HEK293 (cell line): Measurements from ENCODE around the gene IL11RA.
A peak's percentile ranks its signal among the peaks of the same experiment; 100 is the strongest.

Source experiments
- CTCF ChIA-PET: fragments of 350-600 bp; formaldehyde crosslinking; extraction: SDS; loops from one replicate; lab custom pipeline; 2021; ENCODE audit warnings: antibody characterized with exemption; lab: Yijun Ruan, JAX
- POLR2A ChIA-PET: fragments of 300-600 bp; formaldehyde crosslinking; extraction: SDS; loops from one replicate; lab custom pipeline; 2020; ENCODE audit warnings: antibody characterized with exemption, inconsistent platforms; lab: Yijun Ruan, JAX
- H3K27ac ChIP-seq: fragments of 200-500 bp; sonication (Bioruptor generic); 2 replicates; pipeline ENCODE4 v1.5.1; 2014; ENCODE audit warnings: low read depth, low read length, control low read depth, inconsistent platforms; ENCODE audit errors: extremely low read depth
- H3K36me3 ChIP-seq, 2 experiments: fragments of 200-500 bp in 1 of 2; sonication (Bioruptor generic) in 1 of 2; 1 replicate in 1 of 2; 2 replicates in 1 of 2; pipeline ENCODE4 v1.5.1; 2014 to 2017; ENCODE audit warnings: inconsistent platforms in 2 of 2, low read length in 2 of 2; ENCODE audit not compliant: control insufficient read depth in 2 of 2, insufficient read depth in 1 of 2
- H3K4me1 ChIP-seq: fragments of 200-500 bp; sonication (Bioruptor generic); 2 replicates; pipeline ENCODE4 v1.5.1; 2014; ENCODE audit warnings: mild to moderate bottlenecking, low read length, inconsistent platforms; ENCODE audit not compliant: control insufficient read depth, insufficient read depth
- H3K4me3 ChIP-seq: 2 replicates; pipeline ENCODE4 v1.5.1; 2011; ENCODE audit warnings: low read depth, mild to moderate bottlenecking, control low read depth, low read length, moderate library complexity
- H3K9me3 ChIP-seq: fragments of 200-500 bp; sonication (Bioruptor generic); 2 replicates; pipeline ENCODE4 v1.5.1; 2014; ENCODE audit warnings: low read depth, low read length, inconsistent platforms; ENCODE audit not compliant: control insufficient read depth, insufficient read depth
- AEBP2 ChIP-seq: fragments of 450-650 bp; formaldehyde crosslinking; IDR thresholded peaks from 2 replicates; pipeline ENCODE4 v1.5.1; 2016; ENCODE audit warnings: missing biosample characterization, missing genetic modification characterization, borderline replicate concordance
- CTCF ChIP-seq: fragments of 450-650 bp; formaldehyde crosslinking; IDR thresholded peaks from 2 replicates; pipeline ENCODE4 v1.5.1; 2016; ENCODE audit warnings: missing biosample characterization, missing genetic modification characterization
- HOXA7 ChIP-seq: sonication (generic); formaldehyde crosslinking; IDR thresholded peaks from 2 replicates; pipeline ENCODE4 v1.8.1; 2022; ENCODE audit warnings: missing genetic modification reagents, borderline replicate concordance
- KLF7 ChIP-seq: fragments of 450-650 bp; formaldehyde crosslinking; IDR thresholded peaks from 2 replicates; pipeline ENCODE4 v1.5.1; 2016; ENCODE audit warnings: missing biosample characterization, missing genetic modification characterization, borderline replicate concordance
- MZF1 ChIP-seq: fragments of 450-650 bp; formaldehyde crosslinking; IDR thresholded peaks from 2 replicates; pipeline ENCODE4 v1.5.1; 2017; ENCODE audit warnings: missing biosample characterization, missing genetic modification characterization, borderline replicate concordance
- OSR2 ChIP-seq: fragments of 450-650 bp; formaldehyde crosslinking; IDR thresholded peaks from 2 replicates; pipeline ENCODE4 v1.5.1; 2016; ENCODE audit warnings: missing biosample characterization, missing genetic modification characterization
- OVOL3 ChIP-seq: fragments of 450-650 bp; formaldehyde crosslinking; IDR thresholded peaks from 2 replicates; pipeline ENCODE4 v1.5.1; 2016; ENCODE audit warnings: missing biosample characterization, missing genetic modification characterization
- PRDM4 ChIP-seq: fragments of 450-650 bp; formaldehyde crosslinking; IDR thresholded peaks from 2 replicates; pipeline ENCODE4 v1.5.1; 2017; ENCODE audit warnings: missing biosample characterization, missing genetic modification characterization
- SCRT2 ChIP-seq: fragments of 450-650 bp; formaldehyde crosslinking; IDR thresholded peaks from 2 replicates; pipeline ENCODE4 v1.5.1; 2016; ENCODE audit warnings: missing biosample characterization, missing genetic modification characterization
- SP3 ChIP-seq: fragments of 450-650 bp; formaldehyde crosslinking; IDR thresholded peaks from 2 replicates; pipeline ENCODE4 v1.5.1; 2016; ENCODE audit warnings: missing biosample characterization, missing genetic modification characterization
- ZNF211 ChIP-seq: fragments of 450-650 bp; formaldehyde crosslinking; IDR thresholded peaks from 2 replicates; pipeline ENCODE4 v1.5.1; 2016; ENCODE audit warnings: low read depth, missing biosample characterization, missing genetic modification characterization
- ZNF280C ChIP-seq: fragments of 450-650 bp; formaldehyde crosslinking; IDR thresholded peaks from 2 replicates; pipeline ENCODE4 v1.5.1; 2016; ENCODE audit warnings: missing biosample characterization, missing genetic modification characterization
- ZNF580 ChIP-seq: fragments of 450-650 bp; formaldehyde crosslinking; IDR thresholded peaks from 2 replicates; pipeline ENCODE4 v1.5.1; 2016; ENCODE audit warnings: missing biosample characterization, missing genetic modification characterization
- ZNF707 ChIP-seq: fragments of 450-650 bp; formaldehyde crosslinking; IDR thresholded peaks from 2 replicates; pipeline ENCODE4 v1.5.1; 2016; ENCODE audit warnings: missing biosample characterization, missing genetic modification characterization
- ZNF843 ChIP-seq: fragments of 450-650 bp; formaldehyde crosslinking; IDR thresholded peaks from 2 replicates; pipeline ENCODE4 v1.5.1; 2016; ENCODE audit warnings: missing biosample characterization, missing genetic modification characterization
- TF ChIP-seq, protein P1 (sequence below): IDR thresholded peaks from 2 replicates; pipeline ENCODE4 v1.6.1; 2011; ENCODE audit warnings: mild to moderate bottlenecking, low read depth, low read length, borderline replicate concordance

Gene IL11RA

DNA sequence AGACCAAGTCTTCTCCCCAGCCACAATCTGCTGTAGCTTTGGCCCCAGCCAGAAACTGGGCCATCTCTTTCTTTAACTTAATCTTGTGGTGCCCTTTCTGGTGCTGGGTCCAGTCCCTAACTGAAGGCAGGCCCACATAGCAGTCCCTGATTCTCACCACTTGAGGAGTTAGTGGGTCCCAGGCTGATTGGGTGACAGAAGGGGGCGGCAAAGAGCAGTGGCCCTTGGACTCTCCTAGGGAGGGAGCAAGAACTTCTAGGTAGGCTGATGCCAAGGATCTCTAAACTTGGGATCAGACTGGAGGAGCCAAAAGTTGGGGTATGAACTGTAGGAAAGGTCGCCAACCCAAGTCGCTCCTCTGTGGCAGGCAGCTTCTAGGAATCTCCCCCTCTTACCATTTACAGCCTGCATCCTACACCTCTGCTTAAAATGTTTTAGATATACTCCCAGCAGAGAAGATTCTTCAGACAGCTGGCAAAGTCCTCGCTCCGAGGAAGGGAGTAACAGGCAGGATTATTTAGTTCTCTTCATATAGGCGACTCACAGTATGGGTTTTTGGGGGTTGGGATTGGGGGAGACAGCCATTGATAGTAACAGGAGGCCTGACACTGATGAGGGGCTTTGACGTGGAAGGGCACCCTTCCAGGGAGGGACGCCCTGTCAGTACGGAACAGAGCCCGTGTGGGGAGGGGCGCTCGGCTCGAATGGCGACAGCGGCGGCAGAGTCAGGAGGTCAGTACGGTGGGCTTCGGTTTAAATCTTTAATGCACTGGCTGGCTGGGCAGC is 12.5 kb downstream of the IL11RA start (continued):
- TF ChIP-seq AEBP2 (tag by site-specific recombination) (no peak), ZNF580 (tag by site-specific recombination) (no peak), ZNF280C (tag by site-specific recombination) (no peak), OVOL3 (no peak), SCRT2 (tag by site-specific recombination) (no peak), KLF7 (tag by site-specific recombination) (no peak), CTCF (tag by site-specific recombination) (peak; percentile 79), ZNF211 (no peak)
- TF ChIP-seq, protein P1, sequence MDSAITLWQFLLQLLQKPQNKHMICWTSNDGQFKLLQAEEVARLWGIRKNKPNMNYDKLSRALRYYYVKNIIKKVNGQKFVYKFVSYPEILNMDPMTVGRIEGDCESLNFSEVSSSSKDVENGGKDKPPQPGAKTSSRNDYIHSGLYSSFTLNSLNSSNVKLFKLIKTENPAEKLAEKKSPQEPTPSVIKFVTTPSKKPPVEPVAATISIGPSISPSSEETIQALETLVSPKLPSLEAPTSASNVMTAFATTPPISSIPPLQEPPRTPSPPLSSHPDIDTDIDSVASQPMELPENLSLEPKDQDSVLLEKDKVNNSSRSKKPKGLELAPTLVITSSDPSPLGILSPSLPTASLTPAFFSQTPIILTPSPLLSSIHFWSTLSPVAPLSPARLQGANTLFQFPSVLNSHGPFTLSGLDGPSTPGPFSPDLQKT: no peak

DNA sequence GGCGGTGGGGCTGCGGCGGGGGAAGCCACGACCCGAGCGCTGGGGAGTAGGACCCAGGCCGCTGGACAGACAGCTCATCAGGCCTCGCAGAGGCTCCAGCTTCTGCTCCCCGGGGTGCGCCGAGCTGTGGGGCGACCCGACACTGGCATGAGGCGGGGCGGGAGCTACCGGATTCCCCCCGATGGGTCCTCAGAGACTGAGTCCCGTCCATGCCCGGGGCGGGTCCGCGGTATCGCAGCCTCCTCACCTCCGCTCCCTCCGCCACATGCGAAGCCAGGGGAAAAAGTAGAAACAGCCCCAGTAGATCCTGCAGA is 13.0 kb downstream of the IL11RA start:
- H3K4me3 ChIP-seq: peak overlapping the region; percentile 20; the same call in 1 of the 2 replicates
- no peak overlapping the region; the same call in 1 of the 2 replicates for H3K27ac ChIP-seq
- no peaks in the 10 kb centered on the region for H3K9me3 ChIP-seq
- POLR2A ChIA-PET: interaction anchor here (0.7 to 1.6 kb wide), 9 partner anchors 9 to 786 kb away, joined by 3 to 14 read pairs (median 4); partner anchors contain the start of genes GALT, IL11RA and SIGMAR1
- TF ChIP-seq HOXA7 (no peak), ZNF707 (tag by site-specific recombination) (no peak), SP3 (tag by site-specific recombination) (0 out of 2 replicates have a peak, but pooled peaks have one; percentile 42), PRDM4 (tag by site-specific recombination) (0 out of 2 replicates have a peak, but pooled peaks have one; percentile 36), MZF1 (no peak), ZNF843 (tag by site-specific recombination) (no peak), OSR2 (tag by site-specific recombination) (no peak)
- H3K4me1 ChIP-seq: peaks cover 5% of the 10 kb centered on the region; the same call in 1 of the 2 replicates
- H3K36me3 ChIP-seq: peaks cover 0 to 31% of the 10 kb centered on the region in 2 experiments; a peak in 1 of 3 replicates
- CTCF ChIA-PET: interaction anchor here (0.5 to 2.4 kb wide), 7 partner anchors 18 to 908 kb away, joined by 3 to 17 read pairs (median 5); partner anchors contain the start of gene GALT
